IMR-90 (cell line): ENCODE data around the gene GRM6. TPM values are rescaled to one million over a fixed set of nuclear protein-coding genes. Genes with fewer than 3 reads are reported as not detected.

Source experiments
- ATAC-seq: fragments of 200-7000 bp; cut with Tn5 transposase; 2 replicates; pipeline ENCODE4 v1.9.1; 2020; ENCODE audit warnings: low read depth, mild to moderate bottlenecking, moderate library complexity
- BruUV-seq: library from RNA; stranded (reverse); fragments of 400-500 nt; replicated peaks from 2 replicates; lab custom pipeline; 2021; lab: Mats Ljungman, UMichigan
- CTCF ChIA-PET: fragments of 300-600 bp; formaldehyde crosslinking; extraction: SDS; loops from one replicate; lab custom pipeline; 2021; ENCODE audit warnings: antibody characterized with exemption; lab: Yijun Ruan, JAX
- POLR2A ChIA-PET: fragments of 300-600 bp; sonication (Branson Sonifier 250); formaldehyde crosslinking; loops from one replicate; lab custom pipeline; 2022; ENCODE audit warnings: antibody characterized with exemption; ENCODE audit not compliant: unreplicated experiment; lab: Charles Lee
- DNase-seq: peaks from one replicate; pipeline ENCODE4 v3.0.0; 2013
- H2AFZ ChIP-seq: replicated peaks from 2 replicates; pipeline ENCODE3; 2013; ENCODE audit warnings: low read length, mild to moderate bottlenecking; ENCODE audit not compliant: poor library complexity
- H2AK5ac ChIP-seq: 2 replicates; pipeline ENCODE4 v1.6.1; 2013; ENCODE audit warnings: low read depth, low read length, inconsistent platforms
- H2AK9ac ChIP-seq: replicated peaks from 2 replicates; pipeline ENCODE3; 2013; ENCODE audit warnings: mild to moderate bottlenecking, low read depth, low read length, moderate library complexity; ENCODE audit not compliant: poor library complexity
- H2BK120ac ChIP-seq: 2 replicates; pipeline ENCODE4 v1.6.1; 2013; ENCODE audit warnings: low read depth, low read length, inconsistent platforms
- H2BK15ac ChIP-seq: 3 replicates; pipeline ENCODE4 v1.6.1; 2013; ENCODE audit warnings: low read depth, low read length, inconsistent platforms
- H2BK20ac ChIP-seq: 2 replicates; pipeline ENCODE4 v1.6.1; 2013; ENCODE audit warnings: low read depth, mild to moderate bottlenecking, inconsistent platforms, low read length, moderate library complexity
- H2BK5ac ChIP-seq: 2 replicates; pipeline ENCODE4 v1.6.1; 2013; ENCODE audit warnings: mild to moderate bottlenecking, low read depth, low read length, inconsistent platforms; ENCODE audit not compliant: poor library complexity, severe bottlenecking
- H3K14ac ChIP-seq: replicated peaks from 2 replicates; pipeline ENCODE4 v1.6.1; 2013; ENCODE audit warnings: low read depth, low read length, inconsistent platforms
- H3K18ac ChIP-seq: 2 replicates; pipeline ENCODE4 v1.6.1; 2013; ENCODE audit warnings: low read depth, low read length, control low read depth
- H3K23ac ChIP-seq: 2 replicates; pipeline ENCODE4 v1.6.1; 2013; ENCODE audit warnings: low read depth, low read length, inconsistent platforms
- H3K27ac ChIP-seq: 2 replicates; pipeline ENCODE4 v1.5.1; 2013; ENCODE audit warnings: mild to moderate bottlenecking, control low read depth, low read length; ENCODE audit not compliant: insufficient read depth
- H3K27me3 ChIP-seq: 2 replicates; pipeline ENCODE4 v1.6.1; 2013; ENCODE audit warnings: low read length; ENCODE audit not compliant: control insufficient read depth, insufficient read depth
- H3K36me3 ChIP-seq: 2 replicates; pipeline ENCODE4 v1.6.1; 2013; ENCODE audit warnings: low read length, mixed read lengths; ENCODE audit not compliant: control insufficient read depth, insufficient read depth
- H3K4ac ChIP-seq: 2 replicates; pipeline ENCODE4 v1.6.1; 2013; ENCODE audit warnings: low read depth, low read length, inconsistent platforms
- H3K4me1 ChIP-seq: 2 replicates; pipeline ENCODE4 v1.6.1; 2013; ENCODE audit warnings: low read length, mixed read lengths; ENCODE audit not compliant: control insufficient read depth, insufficient read depth
- H3K4me2 ChIP-seq: 2 replicates; pipeline ENCODE4 v1.6.1; 2013; ENCODE audit warnings: low read depth, mild to moderate bottlenecking, control low read depth, low read length, moderate library complexity
- H3K4me3 ChIP-seq: 2 replicates; pipeline ENCODE4 v1.5.1; 2013; ENCODE audit warnings: low read depth, mild to moderate bottlenecking, control low read depth, low read length, moderate library complexity; ENCODE audit not compliant: insufficient read depth
- H3K56ac ChIP-seq: 2 replicates; pipeline ENCODE4 v1.6.1; 2013; ENCODE audit warnings: low read length, inconsistent platforms; ENCODE audit not compliant: insufficient read depth; ENCODE audit errors: extremely low read depth
- H3K79me1 ChIP-seq, 2 experiments: 2 replicates each; pipeline ENCODE4 v1.6.1; 2013; ENCODE audit warnings: low read length in 2 of 2, inconsistent platforms in 1 of 2, low read depth in 1 of 2
- H3K9ac ChIP-seq: 2 replicates; pipeline ENCODE4 v1.6.1; 2013; ENCODE audit warnings: low read depth, low read length, control low read depth
- H3K9me1 ChIP-seq: 2 replicates; pipeline ENCODE4 v1.6.1; 2013; ENCODE audit warnings: low read length, inconsistent platforms; ENCODE audit not compliant: insufficient read depth
- H3K9me3 ChIP-seq: 2 replicates; pipeline ENCODE4 v1.6.1; 2013; ENCODE audit warnings: low read length; ENCODE audit not compliant: control insufficient read depth, insufficient read depth
- H4K20me1 ChIP-seq: 2 replicates; pipeline ENCODE4 v1.6.1; 2013; ENCODE audit warnings: low read length, inconsistent platforms; ENCODE audit not compliant: insufficient read depth
- H4K5ac ChIP-seq: 2 replicates; pipeline ENCODE4 v1.6.1; 2013; ENCODE audit warnings: mild to moderate bottlenecking, low read depth, low read length, control low read depth
- H4K8ac ChIP-seq, 2 experiments: 2 replicates each; pipeline ENCODE4 v1.6.1; 2013; ENCODE audit warnings: low read depth in 2 of 2, low read length in 2 of 2, control low read depth in 1 of 2, inconsistent platforms in 1 of 2
- H4K91ac ChIP-seq: 2 replicates; pipeline ENCODE4 v1.6.1; 2013; ENCODE audit warnings: low read depth, low read length, inconsistent platforms; ENCODE audit not compliant: insufficient read depth
- BHLHE40 ChIP-seq: fragments of 150-350 bp; IDR thresholded peaks from 2 replicates; pipeline ENCODE4 v1.6.1; 2016; ENCODE audit warnings: mild to moderate bottlenecking, low read depth, low read length
- CEBPB ChIP-seq: IDR thresholded peaks from 2 replicates; pipeline ENCODE4 v1.6.1; 2012; ENCODE audit warnings: low read depth, low read length, improper control_type of control experiment
- CHD1 ChIP-seq: IDR thresholded peaks from 2 replicates; pipeline ENCODE4 v1.6.1; 2012; ENCODE audit warnings: low read depth, low read length, improper control_type of control experiment
- MAFK ChIP-seq: IDR thresholded peaks from 2 replicates; pipeline ENCODE4 v1.6.1; 2012; ENCODE audit warnings: low read depth, low read length, improper control_type of control experiment
- MAZ ChIP-seq: IDR thresholded peaks from 2 replicates; pipeline ENCODE4 v1.6.1; 2012; ENCODE audit warnings: low read depth, mild to moderate bottlenecking, low read length, improper control_type of control experiment, moderate library complexity, borderline replicate concordance
- NFE2L2 ChIP-seq: fragments of 150-350 bp; IDR thresholded peaks from 2 replicates; pipeline ENCODE4 v1.6.1; 2016; ENCODE audit warnings: low read depth, mild to moderate bottlenecking, low read length
- POLR2A ChIP-seq: IDR thresholded peaks from 2 replicates; pipeline ENCODE4 v1.6.1; 2012; ENCODE audit warnings: mild to moderate bottlenecking, low read depth, low read length
- RAD21 ChIP-seq: IDR thresholded peaks from 2 replicates; pipeline ENCODE4 v1.6.1; 2012; ENCODE audit warnings: low read length, improper control_type of control experiment
- RCOR1 ChIP-seq: IDR thresholded peaks from 2 replicates; pipeline ENCODE4 v1.6.1; 2012; ENCODE audit warnings: mild to moderate bottlenecking, low read length, improper control_type of control experiment; ENCODE audit not compliant: insufficient replicate concordance
- RFX5 ChIP-seq: IDR thresholded peaks from 2 replicates; pipeline ENCODE4 v1.8.0; 2012; ENCODE audit warnings: low read depth, mild to moderate bottlenecking, low read length, moderate library complexity
- SMC3 ChIP-seq: fragments of 150-350 bp; IDR thresholded peaks from 2 replicates; pipeline ENCODE4 v1.6.1; 2016; ENCODE audit warnings: low read depth, mild to moderate bottlenecking, antibody characterized with exemption, low read length, moderate library complexity
- WGBS, 2 experiments: methylation state at CpG; one replicate each; pipeline versions ENCODE4 v1.1.5 to v1.1.7; 2013; ENCODE audit warnings: missing lambda C conversion rate in 2 of 2; ENCODE audit not compliant: insufficient read length in 1 of 2; ENCODE audit errors: extremely low coverage in 2 of 2; 5-methylcytosine and 5-hydroxymethylcytosine counted together
- dilution Hi-C: fragments of 300-500 bp; cut with HindIII; formaldehyde crosslinking; loops from one replicate; pipeline ENCODE4 v1.14.3; 2018; ENCODE audit warnings: low sequenced_read_pairs; ENCODE audit not compliant: unreplicated experiment
- in situ Hi-C: fragments of 300-500 bp; cut with MboI; formaldehyde crosslinking; loops from 3 replicates; pipeline ENCODE4 v1.14.3; 2019; ENCODE audit warnings: low sequenced_read_pairs, inconsistent platforms, mixed read lengths
- intact Hi-C: fragments of 100-400 bp; cut with micrococcal nuclease; formaldehyde crosslinking; loops from 2 replicates; pipeline ENCODE4 v1.10.0; 2022
- polyA plus RNA-seq, 3 experiments: library from polyadenylated mRNA; depleted of rRNA; stranded (reverse); fragments of >200 nt; gene quantifications; 2 replicates each; pipeline ENCODE4 v1.2.3, GENCODE V29; 2012; ENCODE audit warnings: low replicate concordance in 1 of 3
- total RNA-seq: library from RNA; depleted of rRNA; stranded (reverse); fragments of >200 nt; gene quantifications from 2 replicates; pipeline ENCODE4 v1.2.3, GENCODE V29; 2012
- TF ChIP-seq, protein P1 (sequence below): fragments of 150-350 bp; IDR thresholded peaks from 2 replicates; pipeline ENCODE4 v1.6.1; 2017; ENCODE audit warnings: mild to moderate bottlenecking, antibody characterized with exemption, low read length, low read depth

GRM6 gene
- total and polyA plus RNA-seq, 2 of the 4 experiments (the other 2 are of a cell fraction), result not detected

DNA sequence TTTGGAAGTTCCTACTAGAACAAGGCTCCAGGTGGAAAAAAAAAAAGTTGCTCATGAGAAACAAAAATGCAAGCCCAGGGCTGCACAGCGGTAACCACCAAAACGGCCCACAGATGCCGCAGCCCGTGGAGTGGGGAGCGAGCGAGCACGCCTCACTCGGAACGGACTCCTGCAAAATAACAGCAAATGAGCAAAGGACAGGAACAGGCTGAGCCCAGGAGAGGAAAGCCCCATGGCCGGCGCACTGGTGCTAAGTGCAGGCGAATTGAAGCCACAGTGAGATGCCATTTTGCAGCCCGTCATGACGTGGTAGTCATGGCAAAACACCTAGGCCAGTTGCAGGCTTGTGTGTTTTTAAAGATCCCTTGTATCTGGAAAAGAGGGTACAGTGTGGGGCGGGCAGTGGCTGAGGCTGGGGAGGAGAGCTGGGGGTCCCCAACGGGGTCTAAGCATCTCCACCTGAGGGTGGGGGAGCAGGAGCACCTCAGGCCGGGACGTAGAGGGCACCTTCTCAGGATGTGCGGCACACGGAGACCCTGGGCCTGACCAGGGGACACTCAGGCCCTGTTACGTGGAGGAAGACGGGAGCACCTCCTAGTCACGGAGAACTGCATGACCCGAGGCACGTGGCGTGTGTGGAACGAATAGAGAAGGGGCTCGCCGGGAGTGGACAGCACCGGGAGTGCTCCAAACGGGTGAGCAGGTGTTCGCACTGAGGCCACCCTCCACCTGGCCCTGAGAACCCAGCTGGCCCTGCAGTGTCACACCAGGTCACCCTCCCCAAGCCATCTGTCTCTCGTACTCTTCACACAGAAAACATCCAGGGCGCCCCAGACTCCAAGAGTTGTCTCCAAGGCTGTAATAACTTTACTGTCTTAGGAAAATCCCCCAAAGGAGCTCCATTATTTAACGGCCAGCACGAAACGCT is 10.7 kb downstream of the GRM6 start:
- POLR2A ChIA-PET, result no interaction called here
- Histone ChIP-seq H3K4me1 (no peaks in the 10 kb centered on the region), H4K91ac (no peak overlapping the region), H2BK15ac (no peak overlapping the region), H2AK9ac (no peak overlapping the region), H4K5ac (no peak overlapping the region), H3K4me2 (no peak overlapping the region), H3K9me3 (peaks cover 66% of the 10 kb centered on the region), H3K36me3 (no peaks in the 10 kb centered on the region), H3K4me3 (no peak overlapping the region), H3K27ac (no peak overlapping the region), H3K18ac (no peak overlapping the region), H4K8ac (no peak overlapping the region), H2AK5ac (no peak overlapping the region), H2BK20ac (no peak overlapping the region), H3K9ac (no peak overlapping the region), H2BK5ac (no peak overlapping the region), H3K27me3 (no peaks in the 10 kb centered on the region), H3K4ac (no peak overlapping the region), H3K56ac (no peak overlapping the region), H4K20me1 (no peaks in the 10 kb centered on the region), H3K9me1 (no peaks in the 10 kb centered on the region), H2AFZ (no peak overlapping the region), H2BK120ac (no peak overlapping the region), H3K23ac (no peak overlapping the region), H3K79me1 (no peaks in the 10 kb centered on the region), H3K14ac (no peak overlapping the region)
- DNase-seq, result no peak
- no peak for TF ChIP-seq RFX5
- TF ChIP-seq RAD21, result no peak
- no peak for TF ChIP-seq CEBPB
- TF ChIP-seq SMC3, result no peak
- no peak for TF ChIP-seq CHD1
- no peak for TF ChIP-seq BHLHE40
- no peak for TF ChIP-seq RCOR1
- TF ChIP-seq MAZ, result no peak
- TF ChIP-seq NFE2L2, result no peak
- TF ChIP-seq POLR2A, result no peak
- TF ChIP-seq MAFK, result no peak
- TF ChIP-seq, protein P1, sequence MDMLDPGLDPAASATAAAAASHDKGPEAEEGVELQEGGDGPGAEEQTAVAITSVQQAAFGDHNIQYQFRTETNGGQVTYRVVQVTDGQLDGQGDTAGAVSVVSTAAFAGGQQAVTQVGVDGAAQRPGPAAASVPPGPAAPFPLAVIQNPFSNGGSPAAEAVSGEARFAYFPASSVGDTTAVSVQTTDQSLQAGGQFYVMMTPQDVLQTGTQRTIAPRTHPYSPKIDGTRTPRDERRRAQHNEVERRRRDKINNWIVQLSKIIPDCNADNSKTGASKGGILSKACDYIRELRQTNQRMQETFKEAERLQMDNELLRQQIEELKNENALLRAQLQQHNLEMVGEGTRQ, result no peak
- intact Hi-C loops, result no loop called here
- dilution Hi-C loops, result no loop called here
- 83% methylated on average over 24 of the region's 37 CpGs; no CpG with 5 or more reads in 1 of the 2 experiments for WGBS, 2 experiments
- BruUV-seq, result no TSS peak
- in situ Hi-C loops, result no loop called here
- ATAC-seq, result no peak
- CTCF ChIA-PET, result no interaction called here
